GM19023 (cell line): ENCODE results near the gene H2AZ1.

ENCODE experiments used
- ATAC-seq: cut with Tn5 transposase; IDR thresholded peaks from one replicate; pipeline ENCODE4 v1.9.1; 2021; ENCODE audit warnings: mild to moderate bottlenecking, moderate library complexity; ENCODE audit not compliant: unreplicated experiment

H2AZ1 gene

DNA sequence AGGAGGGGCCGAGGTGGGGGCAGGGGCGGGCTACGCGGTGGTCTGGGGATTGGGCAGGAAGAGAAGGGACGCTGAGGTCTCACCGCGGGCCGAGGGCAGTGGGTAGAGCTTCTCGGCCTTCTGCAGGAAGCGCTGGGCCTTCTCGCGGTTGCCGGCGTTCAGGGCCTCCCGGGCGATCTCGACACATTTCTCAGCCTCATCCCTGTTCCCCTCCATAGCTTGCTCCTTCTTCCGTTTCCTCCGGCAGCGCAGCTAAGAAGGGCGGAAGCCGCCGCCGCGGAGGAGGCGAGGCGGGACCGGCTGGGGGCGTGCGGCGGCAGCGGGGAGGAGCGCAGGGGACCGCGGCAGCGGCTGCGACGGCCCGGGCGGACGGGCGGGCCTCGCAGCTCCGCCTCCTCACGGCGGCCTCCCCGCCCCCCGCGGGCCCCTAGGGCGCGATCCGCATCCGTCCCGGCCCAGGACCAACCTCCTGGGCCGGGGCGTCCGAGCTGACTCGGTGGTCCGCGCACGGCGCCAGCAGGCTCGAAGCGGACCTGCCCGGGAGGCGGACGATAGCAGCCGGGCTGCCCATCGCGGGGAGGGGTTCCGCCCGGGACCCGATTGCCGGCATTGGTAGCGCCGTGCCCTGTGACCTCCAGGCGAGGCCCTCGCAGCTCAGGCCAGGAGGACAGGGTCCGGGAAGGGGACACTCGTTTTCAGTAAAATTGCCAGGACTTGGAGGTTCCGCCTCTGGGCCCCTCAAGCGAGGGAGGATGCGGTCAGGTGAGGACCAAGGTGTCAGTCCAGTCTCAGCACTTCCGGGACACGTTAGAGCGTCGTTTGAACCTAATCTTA lies 3.5 kb downstream of the H2AZ1 start, which contains the start of gene DNAJB14:
Gene DNAJB14, minus strand, starts transcription at position 263 of the 834 bp plus-strand sequence. Its CDS starts 47 bp downstream, at position 216.
- peak; percentile 45 for ATAC-seq

DNA sequence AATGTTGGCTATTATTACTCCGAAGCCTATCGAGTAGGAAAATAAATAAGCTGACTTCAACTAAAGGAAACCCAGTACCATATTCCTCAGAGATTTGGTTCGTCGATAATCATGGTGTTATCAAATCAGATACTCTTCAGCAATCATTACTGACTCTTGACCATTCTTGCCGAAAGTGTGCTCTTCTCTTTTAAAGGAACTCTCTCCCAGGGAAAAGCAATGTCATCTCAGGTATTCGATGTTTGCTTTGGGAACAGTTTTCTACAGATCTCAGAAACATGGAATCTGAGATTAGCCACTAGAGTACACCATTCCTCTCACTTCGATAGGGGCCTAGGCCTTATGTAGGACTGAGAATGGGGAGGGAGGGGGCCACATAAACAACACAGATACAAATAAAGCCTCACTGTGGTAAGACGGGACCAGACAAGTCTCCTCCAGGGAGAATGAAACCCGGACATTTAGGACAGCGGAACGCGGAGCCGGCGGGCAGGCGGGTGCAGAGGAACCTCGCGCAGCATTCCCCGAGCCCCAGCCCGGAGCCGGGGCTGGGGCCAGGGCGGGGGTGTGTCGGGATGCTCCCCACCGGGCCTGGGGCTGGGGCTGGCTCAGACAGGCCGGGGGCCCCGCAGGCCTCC lies 4.2 kb downstream of the H2AZ1 start:
- ATAC-seq: peak; percentile 5

DNA sequence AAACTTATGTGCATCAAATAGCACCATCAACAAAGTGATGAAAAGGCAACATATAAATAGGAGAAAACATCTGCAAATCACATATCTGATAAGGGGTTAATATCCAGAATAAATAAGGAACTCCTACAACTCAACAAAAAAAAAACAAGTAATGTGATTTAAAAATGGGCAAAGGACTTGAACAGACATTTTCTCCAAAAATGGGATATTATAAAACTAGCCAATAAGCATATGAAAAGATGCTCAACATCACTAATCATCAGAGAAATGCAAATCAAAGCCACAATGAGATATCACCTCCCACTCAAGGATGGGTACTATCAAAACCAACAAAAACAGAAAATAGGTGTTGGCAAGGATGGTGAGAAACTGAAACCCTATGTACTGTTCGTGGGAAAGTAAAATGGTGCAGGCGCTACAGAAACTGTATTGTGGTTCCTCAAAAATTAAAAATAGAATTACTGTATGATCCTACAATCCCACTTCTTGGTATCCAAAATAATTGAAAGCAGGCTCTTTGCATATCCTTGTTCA lies 6.1 kb downstream of the H2AZ1 start:
- no peak for ATAC-seq

DNA sequence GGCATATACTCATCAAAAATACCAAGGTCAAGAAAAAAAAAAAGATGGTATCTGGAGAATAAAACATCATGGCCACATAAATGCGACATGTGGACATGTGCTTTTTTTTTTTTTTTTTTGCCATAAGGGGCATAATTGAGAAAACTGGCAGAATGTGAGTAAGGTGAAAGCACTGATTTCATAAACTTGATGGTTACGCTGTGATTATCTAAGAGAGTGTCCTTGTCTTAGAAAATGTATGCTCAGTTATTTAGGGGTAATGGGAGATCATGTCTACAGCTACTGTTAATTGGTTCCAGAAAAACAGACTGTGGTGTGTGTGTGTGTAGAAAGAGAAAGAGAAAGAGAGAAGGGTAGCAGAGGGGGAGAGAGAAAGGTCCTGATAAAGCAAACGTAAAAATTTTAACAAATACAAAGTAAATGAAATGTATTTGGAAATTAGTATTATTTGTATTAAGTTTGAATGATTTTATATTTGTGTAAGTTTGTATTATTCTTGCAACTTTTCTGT lies 11.8 kb downstream of the H2AZ1 start:
- ATAC-seq: no peak

DNA sequence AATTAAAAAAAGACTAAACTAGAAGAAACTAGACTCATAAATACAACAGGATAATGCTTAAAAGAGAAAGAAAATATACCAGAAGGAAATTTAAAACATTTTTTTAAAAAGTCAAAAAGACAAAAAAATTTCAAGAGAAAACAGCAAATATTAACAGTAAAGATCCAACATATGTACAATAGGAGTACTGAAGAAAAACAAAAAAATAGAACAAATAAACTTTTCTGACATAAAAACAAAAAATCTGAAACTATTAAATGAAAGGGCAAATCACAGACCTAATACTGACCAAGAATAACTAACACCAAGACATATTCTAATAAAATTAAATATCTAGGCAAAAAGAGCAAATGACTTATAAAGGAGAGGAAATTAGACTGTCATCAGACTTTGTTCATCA lies 15.2 kb downstream of the H2AZ1 start:
- ATAC-seq: no peak

DNA sequence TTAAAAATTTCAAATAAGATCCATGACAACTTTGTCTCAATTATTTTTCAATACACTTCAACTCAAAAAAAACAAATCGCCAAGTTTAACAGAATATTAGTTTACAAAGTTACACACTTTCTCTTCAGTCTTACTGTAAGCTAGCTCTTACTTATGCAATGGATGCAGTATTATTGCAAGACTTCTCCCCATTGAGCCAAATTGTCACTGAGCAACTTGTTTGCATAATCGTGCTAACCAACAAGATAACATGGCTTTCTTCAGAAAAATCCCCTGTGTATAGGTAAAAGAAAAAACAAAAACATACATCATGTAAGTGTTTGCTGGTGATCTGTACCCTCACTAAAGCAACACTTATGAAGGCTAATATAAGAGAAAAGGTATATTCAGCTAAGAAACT lies 22.5 kb downstream of the H2AZ1 start:
- no peak for ATAC-seq

DNA sequence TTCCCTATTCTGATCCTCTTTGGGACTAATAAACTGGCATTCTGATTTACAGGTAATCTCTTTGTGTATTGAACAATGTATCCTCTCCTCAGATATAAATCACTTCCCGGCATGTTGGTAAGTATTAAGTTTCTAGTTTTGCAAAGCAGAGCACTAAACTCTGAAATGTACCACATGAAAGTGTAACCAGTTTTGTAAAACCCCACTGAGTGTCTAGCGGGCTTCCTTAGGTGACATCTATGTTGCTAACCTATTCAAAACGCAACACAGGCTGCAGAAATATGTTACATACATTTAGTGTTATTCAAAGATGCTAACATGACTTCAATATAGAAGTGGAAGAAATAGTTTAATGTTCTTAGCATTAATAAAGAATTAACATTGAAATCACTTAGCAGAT lies 28.9 kb downstream of the H2AZ1 start:
- no peak for ATAC-seq

DNA sequence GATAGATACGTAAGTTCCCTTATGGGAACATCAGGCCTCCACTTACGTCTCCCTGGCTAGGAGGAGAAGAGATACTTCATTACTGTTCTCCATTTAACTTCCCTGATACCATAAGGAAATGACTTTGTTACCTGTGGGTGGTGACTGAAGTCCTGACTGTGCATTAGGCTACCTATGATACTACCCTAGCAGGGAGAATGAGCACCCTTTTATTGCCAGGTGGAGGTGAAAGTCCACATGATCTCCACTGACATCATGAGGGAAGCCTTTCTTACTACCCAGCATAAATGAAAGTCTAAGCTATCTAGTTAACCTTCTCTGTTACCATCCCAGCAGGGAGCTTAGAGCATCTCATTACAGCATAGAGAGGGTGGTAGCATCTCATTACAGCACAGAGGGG lies 31.4 kb downstream of the H2AZ1 start:
- ATAC-seq: no peak

DNA sequence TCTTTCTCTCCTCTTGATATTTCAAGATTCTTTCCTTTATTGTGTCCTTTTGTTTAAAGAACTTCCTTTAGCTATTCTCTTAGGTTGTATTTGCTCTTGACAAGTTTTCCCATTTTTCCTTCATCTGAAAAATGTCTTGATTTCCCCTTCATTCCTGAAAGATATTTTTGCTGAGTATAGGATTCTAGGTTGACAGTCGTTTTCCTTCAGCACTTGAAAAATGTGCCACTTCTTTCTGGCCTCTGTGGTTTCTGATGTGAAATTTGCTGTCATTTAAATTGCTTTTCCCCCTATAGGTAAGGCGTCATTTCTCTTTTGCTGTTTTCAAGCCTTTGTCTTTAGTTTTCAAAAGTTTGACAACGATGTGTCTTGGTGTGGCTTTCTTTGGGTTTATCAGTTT lies 32.5 kb downstream of the H2AZ1 start:
- ATAC-seq: no peak

DNA sequence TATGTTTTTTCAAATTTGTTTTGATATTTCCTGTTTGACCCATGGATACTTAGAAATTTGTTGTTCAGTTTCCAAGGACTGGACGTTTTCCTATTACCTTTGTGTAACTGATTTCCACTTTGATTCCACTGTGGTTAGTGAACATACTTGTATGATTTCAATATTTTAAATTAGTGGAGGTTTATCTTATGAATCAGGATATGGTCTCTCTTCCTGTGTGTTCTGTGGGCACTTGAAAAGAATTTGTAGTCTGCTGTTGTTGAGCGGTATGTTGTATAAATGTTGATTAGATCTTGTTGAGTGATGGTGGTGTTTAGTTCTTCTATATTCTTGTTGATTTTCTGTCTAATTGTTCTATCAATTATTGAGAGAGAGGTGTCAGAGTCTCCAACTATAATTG lies 34.6 kb downstream of the H2AZ1 start:
- no peak for ATAC-seq
